B cell (primary cell): ENCODE data around the gene NSFL1C. TPM values are rescaled to one million over a fixed set of nuclear protein-coding genes. Genes with fewer than 3 reads are reported as not detected.
A peak's percentile ranks its signal among the peaks of the same experiment; 100 is the strongest.

Source experiments
- ATAC-seq: fragments of 200-7000 bp; cut with Tn5 transposase; one replicate; pipeline ENCODE4 v1.10.0; 2021; ENCODE audit warnings: low read depth, mild to moderate bottlenecking, moderate number of reproducible peaks, moderate library complexity
- CTCF ChIA-PET: fragments of 350-600 bp; sonication (Branson Sonifier 250); formaldehyde crosslinking; loops from one replicate; lab custom pipeline; 2021; ENCODE audit warnings: antibody characterized with exemption, inconsistent platforms; lab: Charles Lee
- POLR2A ChIA-PET: fragments of 350-600 bp; sonication (Branson Sonifier 250); formaldehyde crosslinking; loops from one replicate; lab custom pipeline; 2021; ENCODE audit warnings: antibody characterized with exemption; lab: Charles Lee
- DNase-seq: peaks from one replicate; pipeline ENCODE4 v3.0.0; 2013
- H2AFZ ChIP-seq: 2 replicates; pipeline ENCODE4 v1.6.1; 2012; ENCODE audit warnings: mild to moderate bottlenecking, low read depth, low read length; ENCODE audit not compliant: insufficient read depth, poor library complexity, severe bottlenecking
- H3K27ac ChIP-seq, 2 donors: 1 replicate in 1 of 2; 2 replicates in 1 of 2; pipeline ENCODE4 v1.5.1; 2012 to 2013; ENCODE audit warnings: low read length in 2 of 2, mild to moderate bottlenecking in 2 of 2, moderate library complexity in 1 of 2
- H3K27me3 ChIP-seq, 4 experiments: fragments of 200-600 bp in 1 of 4; sonication (generic) in 1 of 4; replicated peaks in 1 of 4; 1 replicate in 2 of 4; 2 replicates in 2 of 4; pipeline versions ENCODE4 v1.6.1 to v1.7.0; 2013 to 2016; ENCODE audit warnings: low read length in 3 of 4, mild to moderate bottlenecking in 2 of 4, mixed read lengths in 1 of 4, moderate library complexity in 1 of 4; ENCODE audit not compliant: insufficient read depth in 4 of 4, control insufficient read depth in 3 of 4; ENCODE audit errors: control extremely low read depth in 1 of 4
- H3K36me3 ChIP-seq, 2 experiments: replicated peaks in 1 of 2; 1 replicate in 1 of 2; 2 replicates in 1 of 2; pipeline versions ENCODE4 v1.6.1 to v1.7.1; 2013; ENCODE audit warnings: low read length in 1 of 2; ENCODE audit not compliant: insufficient read depth in 2 of 2, control insufficient read depth in 1 of 2; ENCODE audit errors: control extremely low read depth in 1 of 2, extremely low read depth in 1 of 2
- H3K4me1 ChIP-seq, 2 donors: fragments of 200-600 bp in 1 of 2; sonication (generic) in 1 of 2; 1 replicate in 1 of 2; 2 replicates in 1 of 2; pipeline versions ENCODE4 v1.5.1 to v1.6.1; 2013 to 2017; ENCODE audit warnings: low read length in 2 of 2; ENCODE audit not compliant: control insufficient read depth in 2 of 2, insufficient read depth in 2 of 2
- H3K4me2 ChIP-seq: replicated peaks from 2 replicates; pipeline ENCODE3; 2012; ENCODE audit warnings: mild to moderate bottlenecking, low read depth, low read length; ENCODE audit not compliant: poor library complexity, severe bottlenecking
- H3K4me3 ChIP-seq, 5 experiments: fragments of 200-600 bp in 1 of 5; sonication (generic) in 1 of 5; 1 replicate in 3 of 5; 2 replicates in 2 of 5; pipeline versions ENCODE4 v1.5.1 to v1.7.0; 2011 to 2016; ENCODE audit warnings: low read length in 4 of 5, mild to moderate bottlenecking in 4 of 5, low read depth in 2 of 5, control low read depth in 1 of 5, moderate library complexity in 1 of 5; ENCODE audit not compliant: insufficient read depth in 1 of 5; ENCODE audit errors: control extremely low read depth in 1 of 5, extremely low read depth in 1 of 5
- H3K79me2 ChIP-seq: fragments of 200-600 bp; sonication (generic); one replicate; pipeline ENCODE4 v1.6.0; 2016; ENCODE audit warnings: low read length; ENCODE audit not compliant: control insufficient read depth, insufficient read depth
- H3K9ac ChIP-seq: fragments of 200-600 bp; sonication (generic); 2 replicates; pipeline ENCODE4 v1.6.1; 2017; ENCODE audit warnings: mild to moderate bottlenecking, low read length, moderate library complexity
- H3K9me3 ChIP-seq, 3 donors: one replicate each; pipeline versions ENCODE4 v1.6.1 to v1.7.1; 2013; ENCODE audit warnings: low read length in 2 of 3; ENCODE audit not compliant: control insufficient read depth in 2 of 3, insufficient read depth in 1 of 3; ENCODE audit errors: control extremely low read depth in 1 of 3
- H4K20me1 ChIP-seq: 2 replicates; pipeline ENCODE4 v1.6.0; 2012; ENCODE audit warnings: mild to moderate bottlenecking, low read length; ENCODE audit not compliant: insufficient read depth, control insufficient read depth, poor library complexity, severe bottlenecking
- H3K27ac Mint-ChIP-seq: one replicate; pipeline ENCODE4 v1.8.0; 2021; ENCODE audit warnings: mixed read lengths
- H3K27me3 Mint-ChIP-seq: one replicate; pipeline ENCODE4 v1.8.0; 2021; ENCODE audit warnings: mixed read lengths
- H3K4me1 Mint-ChIP-seq: one replicate; pipeline ENCODE4 v1.8.0; 2021; ENCODE audit warnings: mixed read lengths
- H3K4me3 Mint-ChIP-seq: one replicate; pipeline ENCODE4 v1.8.0; 2021; ENCODE audit warnings: mixed read lengths
- H3K9me3 Mint-ChIP-seq: one replicate; pipeline ENCODE4 v1.8.0; 2022; ENCODE audit warnings: mixed read lengths; ENCODE audit not compliant: insufficient read depth
- EZH2 ChIP-seq: IDR thresholded peaks from 2 replicates; pipeline ENCODE4 v1.6.1; 2012; ENCODE audit warnings: borderline replicate concordance, low read depth, mild to moderate bottlenecking, moderate library complexity, low read length; ENCODE audit not compliant: insufficient read depth, poor library complexity, severe bottlenecking
- WGBS: methylation state at CpG from one replicate; pipeline ENCODE4 v1.1.5; 2013; ENCODE audit warnings: missing lambda C conversion rate; ENCODE audit not compliant: insufficient coverage; 5-methylcytosine and 5-hydroxymethylcytosine counted together
- intact Hi-C: fragments of 100-400 bp; cut with micrococcal nuclease; formaldehyde crosslinking; loops from one replicate; pipeline ENCODE4 v1.10.0; 2022
- polyA plus RNA-seq: library from polyadenylated mRNA; depleted of rRNA; stranded (reverse); fragments of >200 nt; gene quantifications from 2 replicates; pipeline ENCODE4 v1.2.3, GENCODE V29; 2012
- total RNA-seq, 2 donors: library from RNA; stranded (reverse); fragments of 120-200 nt in 1 of 2; gene quantifications; 1 replicate in 1 of 2; 2 replicates in 1 of 2; pipeline versions ENCODE4 v1.2.3 to v1.2.4, GENCODE V29; 2013 to 2022
- TF ChIP-seq, protein P1 (sequence below): fragments of 200-600 bp; IDR thresholded peaks from one replicate; pipeline ENCODE4 v1.8.0; 2022; ENCODE audit warnings: antibody characterized with exemption, mild to moderate bottlenecking

Gene NSFL1C
- total and polyA plus RNA-seq, 2 donors (not counting 1 experiment from before 2014, with no cell fraction given), result 24.1 to 80.3 TPM

DNA sequence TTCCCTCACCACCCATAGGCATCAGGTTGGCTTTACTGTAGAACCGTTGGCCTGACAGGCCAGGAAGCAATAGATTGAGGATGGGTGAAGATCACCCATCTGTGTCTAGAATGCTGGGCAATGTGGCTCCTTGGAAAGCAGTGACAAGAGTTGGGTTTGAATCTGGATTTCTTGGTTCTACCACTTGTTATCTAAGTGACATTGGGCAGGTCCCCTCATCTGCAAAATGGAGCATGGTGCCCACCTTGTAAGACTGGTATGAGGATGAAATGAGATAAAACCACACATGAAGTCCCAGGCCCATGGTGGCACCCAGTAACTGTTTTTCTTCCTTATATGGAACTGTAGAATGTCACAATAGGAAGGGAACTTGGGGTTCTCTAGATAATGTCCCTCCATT lies 47.2 kb upstream of the NSFL1C start:
- ChIA-PET CTCF (interaction anchor here (2.9 kb wide), 1 partner anchor 10 kb away, joined by 12 read pairs; no protein-coding TSS in a partner anchor), POLR2A (no interaction called here)
- no peaks in the 10 kb centered on the region for H3K4me1 Mint-ChIP-seq
- Histone ChIP-seq H3K9ac (no peak overlapping the region), H3K9me3 (peaks cover 0 to 5% (median 0%) of the 10 kb centered on the region in 3 donors), H3K36me3 (no peaks in the 10 kb centered on the region), H3K27ac (no peak overlapping the region), H3K4me1 (no peaks in the 10 kb centered on the region), H4K20me1 (no peaks in the 10 kb centered on the region), H2AFZ (no peak overlapping the region), H3K4me3 (no peak overlapping the region), H3K4me2 (no peak overlapping the region), H3K79me2 (no peaks in the 10 kb centered on the region), H3K27me3 (peaks cover 0 to 23% (median 3%) of the 10 kb centered on the region in 4 experiments)
- no CpG with 5 or more reads among the region's 1 CpG for WGBS
- DNase-seq, result no peak
- TF ChIP-seq, protein P1, sequence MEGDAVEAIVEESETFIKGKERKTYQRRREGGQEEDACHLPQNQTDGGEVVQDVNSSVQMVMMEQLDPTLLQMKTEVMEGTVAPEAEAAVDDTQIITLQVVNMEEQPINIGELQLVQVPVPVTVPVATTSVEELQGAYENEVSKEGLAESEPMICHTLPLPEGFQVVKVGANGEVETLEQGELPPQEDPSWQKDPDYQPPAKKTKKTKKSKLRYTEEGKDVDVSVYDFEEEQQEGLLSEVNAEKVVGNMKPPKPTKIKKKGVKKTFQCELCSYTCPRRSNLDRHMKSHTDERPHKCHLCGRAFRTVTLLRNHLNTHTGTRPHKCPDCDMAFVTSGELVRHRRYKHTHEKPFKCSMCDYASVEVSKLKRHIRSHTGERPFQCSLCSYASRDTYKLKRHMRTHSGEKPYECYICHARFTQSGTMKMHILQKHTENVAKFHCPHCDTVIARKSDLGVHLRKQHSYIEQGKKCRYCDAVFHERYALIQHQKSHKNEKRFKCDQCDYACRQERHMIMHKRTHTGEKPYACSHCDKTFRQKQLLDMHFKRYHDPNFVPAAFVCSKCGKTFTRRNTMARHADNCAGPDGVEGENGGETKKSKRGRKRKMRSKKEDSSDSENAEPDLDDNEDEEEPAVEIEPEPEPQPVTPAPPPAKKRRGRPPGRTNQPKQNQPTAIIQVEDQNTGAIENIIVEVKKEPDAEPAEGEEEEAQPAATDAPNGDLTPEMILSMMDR, result no peak
- TF ChIP-seq EZH2, result no peak
- H3K4me3 Mint-ChIP-seq, result no peak overlapping the region
- H3K27me3 Mint-ChIP-seq, result peaks cover 27% of the 10 kb centered on the region
- intact Hi-C loops, result no loop called here
- no peak for ATAC-seq
- peaks cover 2% of the 10 kb centered on the region for H3K9me3 Mint-ChIP-seq
- H3K27ac Mint-ChIP-seq, result no peak overlapping the region

DNA sequence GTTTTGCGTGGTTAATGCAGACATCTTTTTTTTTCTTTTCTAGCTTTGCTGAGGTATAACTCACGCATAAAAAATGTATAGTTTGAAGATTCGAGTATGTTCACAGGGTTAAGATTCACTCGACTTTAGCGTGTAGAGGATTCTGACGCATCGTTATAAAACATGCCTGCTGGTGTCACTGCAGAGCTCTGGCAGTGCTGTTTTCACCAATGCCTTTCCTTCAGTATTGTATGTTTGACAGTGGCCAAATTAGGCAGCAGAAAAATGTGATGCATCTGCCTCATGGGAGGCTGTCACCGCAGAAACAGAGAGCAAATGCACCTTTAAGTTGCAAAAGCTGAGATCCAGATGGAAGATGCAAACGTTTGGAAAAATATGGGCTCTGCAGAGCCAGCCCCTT lies 42.6 kb upstream of the NSFL1C start:
- ChIA-PET POLR2A (no interaction called here), CTCF (interaction anchor here (0.5 to 4.4 kb wide), 12 partner anchors 11 to 553 kb away, joined by 3 to 18 read pairs (median 4); no protein-coding TSS in a partner anchor)
- Histone ChIP-seq H3K4me1 (no peaks in the 10 kb centered on the region), H3K9me3 (peaks cover 0 to 5% (median 0%) of the 10 kb centered on the region in 3 donors), H3K9ac (no peak overlapping the region), H3K79me2 (no peaks in the 10 kb centered on the region), H3K27me3 (peaks cover 0 to 15% (median 0%) of the 10 kb centered on the region in 4 experiments), H3K4me3 (no peak overlapping the region), H4K20me1 (no peaks in the 10 kb centered on the region), H3K36me3 (no peaks in the 10 kb centered on the region), H3K4me2 (no peak overlapping the region), H3K27ac (no peak overlapping the region), H2AFZ (no peak overlapping the region)
- no peak for TF ChIP-seq EZH2
- TF ChIP-seq, protein P1, result peak; percentile 41
- WGBS, result 13% methylated on average over 6 of the region's 9 CpGs
- ATAC-seq (peak; percentile 28), DNase-seq (peak; percentile 39)
- peaks cover 41% of the 10 kb centered on the region for H3K27me3 Mint-ChIP-seq
- H3K4me3 Mint-ChIP-seq, result no peak overlapping the region
- intact Hi-C loops, result no loop called here
- no peak overlapping the region for H3K27ac Mint-ChIP-seq
- H3K4me1 Mint-ChIP-seq, result no peaks in the 10 kb centered on the region
- H3K9me3 Mint-ChIP-seq, result peaks cover 2% of the 10 kb centered on the region
